ENCODE data around the gene TSEN15. TPM values are rescaled to one million over a fixed set of nuclear protein-coding genes. Genes with fewer than 3 reads are reported as not detected.

TSEN15 gene
- total and polyA plus RNA-seq, 2 of the 13 experiments (the other 11 are each of a cell fraction or from before 2014, with no cell fraction given) = 25.6 to 35.8 TPM

DNA sequence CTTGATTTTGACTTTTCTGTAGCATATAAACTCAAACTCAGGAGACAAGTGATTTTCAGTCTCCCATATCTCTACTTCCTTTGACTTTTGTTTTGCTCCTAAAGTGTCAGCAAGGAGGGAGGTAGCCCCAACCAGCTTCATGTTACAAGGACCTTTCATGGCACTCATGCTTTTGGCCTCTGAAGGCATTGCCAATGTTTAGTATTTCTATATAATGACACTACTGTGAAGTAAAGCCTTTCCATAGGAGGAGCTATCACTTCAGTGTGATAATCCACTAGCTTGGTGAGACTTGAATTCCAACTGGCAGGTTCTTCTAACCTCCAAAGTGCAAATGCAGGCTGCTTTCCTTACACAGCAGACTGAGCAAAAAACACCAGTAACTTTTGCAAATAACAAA is 28.4 kb upstream of the TSEN15 start (continued):
- TF ChIP-seq STAT6 (CRISPR knock-in tag; IDR thresholded peaks at IDR 0.05; ENCODE audit: borderline replicate concordance) (no peak), PAWR (CRISPR knock-in tag; IDR thresholded peaks at IDR 0.05; ENCODE audit: borderline replicate concordance) (no peak)

DNA sequence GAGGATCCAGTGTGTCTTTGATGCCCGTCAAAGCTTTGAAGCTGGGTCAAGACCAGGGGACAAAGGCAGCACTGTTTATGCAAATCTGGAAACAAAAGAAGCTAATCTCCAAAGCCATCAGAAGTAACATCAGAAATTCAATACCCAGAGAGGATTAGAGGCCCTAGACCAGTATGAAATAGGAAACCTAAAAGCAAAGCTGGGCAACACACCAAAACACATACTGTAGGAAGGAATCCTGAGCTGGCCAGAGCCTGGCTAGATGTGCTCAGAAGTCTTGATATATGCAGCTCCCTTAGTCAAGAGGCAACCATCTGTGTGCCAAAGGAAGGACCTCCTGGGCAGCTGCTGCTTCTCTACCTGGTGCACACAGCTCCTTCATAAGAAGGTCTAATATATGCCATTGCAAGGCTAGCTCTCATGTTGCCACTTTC is 26.3 kb upstream of the TSEN15 start:
- Histone ChIP-seq H3K79me2 (ENCODE audit: insufficient read depth, low read length) (no peaks in the 10 kb centered on the region), H3K4me2 (ENCODE audit: low read depth, low read length) (no peak overlapping the region), H4K20me1 (ENCODE audit: insufficient read depth, low read length) (no peaks in the 10 kb centered on the region), H3K4me1 (ENCODE audit: insufficient read depth, low read length) (peaks cover 22% of the 10 kb centered on the region), H2AFZ (ENCODE audit: low read length) (no peak overlapping the region), H3K27me3 (ENCODE audit: control insufficient read depth in 1 of 2, insufficient read depth in 2 of 2, low read length in 2 of 2) (no peaks in the 10 kb centered on the region; a peak in 2 of 5 replicates), H3K4me3 (replicated peaks in 1 of 3; ENCODE audit: insufficient read depth in 1 of 3, low read depth in 2 of 3, low read length in 3 of 3) (no peak overlapping the region), H3K27ac (ENCODE audit: extremely low read length, insufficient read depth, low read length) (no peak overlapping the region), H3K9ac (ENCODE audit: insufficient read depth, low read depth, low read length) (no peak overlapping the region), H3K9me3 (ENCODE audit: low read length) (no peaks in the 10 kb centered on the region), H3K36me3 (replicated peaks in 1 of 2; ENCODE audit: control insufficient read depth in 1 of 2, insufficient read depth in 2 of 2, low read length in 2 of 2) (no peaks in the 10 kb centered on the region)
- 0% methylated on average over 1 of the region's 1 CpG for WGBS (ENCODE audit: low lambda C conversion rate)
- peak; percentile 80 for DNase-seq (ENCODE audit: low spot score)
- intact Hi-C loops (cut with micrococcal nuclease; ENCODE audit: unreplicated experiment) (loop anchor here (5.0 to 10.0 kb wide), 2 partner anchors 80 to 108 kb away; no protein-coding TSS in a partner anchor), in situ Hi-C loops (cut with HindIII; ENCODE audit: extremely low pct_ligation_motif_present, low pct_unique_long_range_greater_than_20kb) (no loop called here)
- ChIA-PET POLR2A (interaction anchor here (1.4 kb wide), 1 partner anchor 26 kb away, joined by 14 read pairs; the partner anchor contains the start of gene TSEN15), CTCF (ENCODE audit: low intra/inter-chr PET ratio, low total read pairs) (no interaction called here)
- no peak for FAIRE-seq
- BruUV-seq (replicated peaks) = no TSS peak
- peak; percentile 92 for ATAC-seq
- TF ChIP-seq, protein P1, sequence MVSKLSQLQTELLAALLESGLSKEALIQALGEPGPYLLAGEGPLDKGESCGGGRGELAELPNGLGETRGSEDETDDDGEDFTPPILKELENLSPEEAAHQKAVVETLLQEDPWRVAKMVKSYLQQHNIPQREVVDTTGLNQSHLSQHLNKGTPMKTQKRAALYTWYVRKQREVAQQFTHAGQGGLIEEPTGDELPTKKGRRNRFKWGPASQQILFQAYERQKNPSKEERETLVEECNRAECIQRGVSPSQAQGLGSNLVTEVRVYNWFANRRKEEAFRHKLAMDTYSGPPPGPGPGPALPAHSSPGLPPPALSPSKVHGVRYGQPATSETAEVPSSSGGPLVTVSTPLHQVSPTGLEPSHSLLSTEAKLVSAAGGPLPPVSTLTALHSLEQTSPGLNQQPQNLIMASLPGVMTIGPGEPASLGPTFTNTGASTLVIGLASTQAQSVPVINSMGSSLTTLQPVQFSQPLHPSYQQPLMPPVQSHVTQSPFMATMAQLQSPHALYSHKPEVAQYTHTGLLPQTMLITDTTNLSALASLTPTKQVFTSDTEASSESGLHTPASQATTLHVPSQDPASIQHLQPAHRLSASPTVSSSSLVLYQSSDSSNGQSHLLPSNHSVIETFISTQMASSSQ (IDR thresholded peaks at IDR 0.05; ENCODE audit: low read depth) = no peak
- TF ChIP-seq, protein P1 (CRISPR knock-in tag; IDR thresholded peaks at IDR 0.05; ENCODE audit: borderline replicate concordance) = peak; percentile 49; the same call in 1 of the 2 replicates
- peak; percentile 70; the same call in 1 of the 2 replicates for TF ChIP-seq TBX2 (CRISPR knock-in tag; IDR thresholded peaks at IDR 0.05; ENCODE audit: borderline replicate concordance)
- no peak for TF ChIP-seq ZNF709 (CRISPR knock-in tag; IDR thresholded peaks at IDR 0.05)
- TF ChIP-seq NCOA2 (CRISPR knock-in tag; IDR thresholded peaks at IDR 0.05) = peak; percentile 47; the same call in 1 of the 2 replicates
- TF ChIP-seq PITX1 (CRISPR knock-in tag; IDR thresholded peaks at IDR 0.05) = 0 out of 2 replicates have a peak, but pooled peaks have one; percentile 2
- TF ChIP-seq HOXA5 (CRISPR knock-in tag; IDR thresholded peaks at IDR 0.05) = no peak
- TF ChIP-seq CREM (IDR thresholded peaks at IDR 0.05) = peak; percentile 23; the same call in 1 of the 2 replicates
- TF ChIP-seq CREM (CRISPR knock-in tag; IDR thresholded peaks at IDR 0.05) = no peak
- 0 out of 2 replicates have a peak, but pooled peaks have one; percentile 48 for TF ChIP-seq ZNF570 (CRISPR knock-in tag; IDR thresholded peaks at IDR 0.05; ENCODE audit: borderline replicate concordance)
- 0 out of 2 replicates have a peak, but pooled peaks have one; percentile 18 for TF ChIP-seq NR2F6 (IDR thresholded peaks at IDR 0.05)
- no peak for TF ChIP-seq NR2F6 (CRISPR knock-in tag; IDR thresholded peaks at IDR 0.05)
- TF ChIP-seq FOXA1 (IDR thresholded peaks at IDR 0.05) = no peak
- peak; percentile 3; the same call in 1 of the 2 replicates for TF ChIP-seq FOXA1 (CRISPR knock-in tag; IDR thresholded peaks at IDR 0.05)
- no peak for TF ChIP-seq NCOA5 (CRISPR knock-in tag; IDR thresholded peaks at IDR 0.05)
- TF ChIP-seq SOX6 (IDR thresholded peaks at IDR 0.05) = no peak
- peak; percentile 87 for TF ChIP-seq SOX6 (CRISPR knock-in tag; IDR thresholded peaks at IDR 0.05)
- no peak for TF ChIP-seq KLF16 (CRISPR knock-in tag; IDR thresholded peaks at IDR 0.05)

Measured in HepG2 (cell line).